ENCODE data around the gene SPTBN1. TPM values are rescaled to one million over a fixed set of nuclear protein-coding genes. Genes with fewer than 3 reads are reported as not detected.

The SPTBN1 gene
- total RNA-seq, 1 experiment from 2014 or later: 262 TPM

GRCh38 chr2:54499661-54500060 is 43.5 kb downstream of the SPTBN1 start:
- no peaks in the 10 kb centered on the region for H3K27me3 ChIP-seq (ENCODE audit: insufficient read depth, low read depth)
- no peak overlapping the region for H3K4me2 ChIP-seq
- no peak overlapping the region for H2AFZ ChIP-seq
- no peaks in the 10 kb centered on the region for H3K36me3 ChIP-seq (ENCODE audit: low read depth)
- CTCF ChIA-PET: interaction anchor here (0.7 kb wide), 1 partner anchor 389 kb away, joined by 3 read pairs; no protein-coding TSS in a partner anchor
- POLR2A ChIA-PET (ENCODE audit: unreplicated experiment): no interaction called here
- no peak overlapping the region for H3K4me3 ChIP-seq
- no TSS peak for BruUV-seq (replicated peaks)
- H3K4me1 ChIP-seq (replicated peaks; ENCODE audit: insufficient read depth): no peaks in the 10 kb centered on the region
- no peak for TF ChIP-seq CTCF (conservative IDR thresholded peaks at IDR 0.05)
- no peak for TF ChIP-seq EZH2 (IDR thresholded peaks at IDR 0.05; ENCODE audit: low read depth)
- no peaks in the 10 kb centered on the region for H3K9me3 ChIP-seq (ENCODE audit: insufficient read depth, low read depth)
- no peak for DNase-seq
- peaks cover 2% of the 10 kb centered on the region; the same call in 1 of the 2 replicates for H4K20me1 ChIP-seq (ENCODE audit: insufficient read depth)
- H3K79me2 ChIP-seq (ENCODE audit: low read depth): no peaks in the 10 kb centered on the region
- H3K9me2 ChIP-seq (ENCODE audit: insufficient read depth): 0 out of 2 replicates have a peak, but pooled peaks cover 6% of the 10 kb centered on the region
- H3F3A ChIP-seq (ENCODE audit: insufficient read depth, low read depth): no peaks in the 10 kb centered on the region
- H3K27ac ChIP-seq: no peak overlapping the region
- intact Hi-C loops (cut with micrococcal nuclease; ENCODE audit: unreplicated experiment): no loop called here

GRCh38 chr2:54500404-54501205 is 44.5 kb downstream of the SPTBN1 start:
- CTCF ChIA-PET: no interaction called here

GRCh38 chr2:54502731-54503130 is 46.6 kb downstream of the SPTBN1 start:
- no peaks in the 10 kb centered on the region for H3F3A ChIP-seq (ENCODE audit: insufficient read depth, low read depth)
- no peaks in the 10 kb centered on the region for H3K79me2 ChIP-seq (ENCODE audit: low read depth)
- H3K4me3 ChIP-seq: no peak overlapping the region
- BruUV-seq (replicated peaks): no TSS peak
- no peaks in the 10 kb centered on the region for H3K36me3 ChIP-seq (ENCODE audit: low read depth)
- no peak for DNase-seq
- H2AFZ ChIP-seq: no peak overlapping the region
- CTCF ChIA-PET: interaction anchor here (0.6 to 1.0 kb wide), 3 partner anchors 13 to 353 kb away, joined by 3 to 5 read pairs (median 4); no protein-coding TSS in a partner anchor
- H3K9me2 ChIP-seq (ENCODE audit: insufficient read depth): no peaks in the 10 kb centered on the region
- H3K4me1 ChIP-seq (replicated peaks; ENCODE audit: insufficient read depth): no peaks in the 10 kb centered on the region
- peaks cover 2% of the 10 kb centered on the region; the same call in 1 of the 2 replicates for H4K20me1 ChIP-seq (ENCODE audit: insufficient read depth)
- H3K27me3 ChIP-seq (ENCODE audit: insufficient read depth, low read depth): no peaks in the 10 kb centered on the region
- no peak overlapping the region for H3K27ac ChIP-seq
- POLR2A ChIA-PET (ENCODE audit: unreplicated experiment): no interaction called here
- H3K9me3 ChIP-seq (ENCODE audit: insufficient read depth, low read depth): no peaks in the 10 kb centered on the region
- no peak for TF ChIP-seq CTCF (conservative IDR thresholded peaks at IDR 0.05)
- TF ChIP-seq EZH2 (IDR thresholded peaks at IDR 0.05; ENCODE audit: low read depth): no peak
- no peak overlapping the region for H3K4me2 ChIP-seq
- intact Hi-C loops (cut with micrococcal nuclease; ENCODE audit: unreplicated experiment): loop anchor here (1.0 kb wide), 1 partner anchor 395 kb away; no protein-coding TSS in a partner anchor

More at GRCh38 chr2:54500404-54501205, 44.5 kb downstream of the SPTBN1 start:
- Histone ChIP-seq H3K4me3 (no peak overlapping the region), H3K4me2 (no peak overlapping the region), H3K27me3 (ENCODE audit: insufficient read depth, low read depth) (no peaks in the 10 kb centered on the region), H3K9me2 (ENCODE audit: insufficient read depth) (0 out of 2 replicates have a peak, but pooled peaks cover 6% of the 10 kb centered on the region), H3K79me2 (ENCODE audit: low read depth) (no peaks in the 10 kb centered on the region), H3K4me1 (replicated peaks; ENCODE audit: insufficient read depth) (no peaks in the 10 kb centered on the region), H3K27ac (no peak overlapping the region), H3K9me3 (ENCODE audit: insufficient read depth, low read depth) (no peaks in the 10 kb centered on the region), H4K20me1 (ENCODE audit: insufficient read depth) (peaks cover 2% of the 10 kb centered on the region; the same call in 1 of the 2 replicates), H3K36me3 (ENCODE audit: low read depth) (no peaks in the 10 kb centered on the region), H3F3A (ENCODE audit: insufficient read depth, low read depth) (no peaks in the 10 kb centered on the region), H2AFZ (no peak overlapping the region)
- BruUV-seq (replicated peaks): no TSS peak
- no peak for DNase-seq
- TF ChIP-seq CTCF (conservative IDR thresholded peaks at IDR 0.05) (no peak), EZH2 (IDR thresholded peaks at IDR 0.05; ENCODE audit: low read depth) (no peak)
- POLR2A ChIA-PET (ENCODE audit: unreplicated experiment): interaction anchor here (0.6 to 0.7 kb wide), 2 partner anchors 17 to 99 kb away, joined by 4 to 9 read pairs; no protein-coding TSS in a partner anchor
- intact Hi-C loops (cut with micrococcal nuclease; ENCODE audit: unreplicated experiment): no loop called here

All from PC-9 (cell line).